HG02840 (cell line): ENCODE measurements around the gene TSPOAP1.

Experiments
- ATAC-seq: cut with Tn5 transposase; IDR thresholded peaks from one replicate; pipeline ENCODE4 v1.9.1; 2021; ENCODE audit warnings: mild to moderate bottlenecking, moderate library complexity, moderate number of reproducible peaks; ENCODE audit not compliant: unreplicated experiment, low FRiP score

The TSPOAP1 gene

DNA sequence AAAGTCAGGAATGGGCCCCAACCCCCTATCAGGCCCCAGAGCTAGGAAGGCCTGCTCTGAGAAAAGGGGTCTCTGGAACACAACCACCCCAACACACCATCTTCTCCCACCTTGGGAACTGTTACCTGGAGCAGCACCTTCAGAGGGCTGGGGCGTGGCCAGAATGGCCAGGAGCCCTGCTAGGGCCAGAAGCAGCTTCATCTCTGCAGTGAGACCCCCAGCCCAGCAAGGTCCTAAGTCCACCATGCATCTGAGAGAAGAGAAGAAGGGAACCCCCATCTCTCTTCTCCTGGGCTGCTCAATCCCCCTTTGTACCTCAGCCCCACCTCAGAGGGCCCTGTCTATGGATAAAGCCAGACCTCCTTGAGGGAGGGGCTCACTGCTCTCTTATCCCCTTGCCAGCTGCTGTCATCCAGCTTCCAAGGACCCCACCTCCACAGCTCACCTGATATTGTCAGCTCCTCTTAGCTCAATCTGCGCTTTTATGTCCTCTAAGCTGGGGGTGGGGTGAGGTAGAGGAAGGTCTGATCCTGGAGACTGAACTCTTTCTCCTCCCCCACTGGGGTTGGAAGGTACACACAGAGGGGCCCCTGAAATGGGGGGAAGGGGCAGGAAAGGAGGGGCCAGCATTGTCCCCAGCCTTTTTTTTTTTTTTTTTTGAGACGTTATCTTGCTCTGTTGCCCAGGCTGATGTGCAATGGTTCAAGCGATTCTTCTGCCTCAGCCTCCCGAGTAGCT, 47.9 kb downstream of the TSPOAP1 start, which contains the start of gene MPO:
MPO (minus strand) TSS at position 456 of the 738 bp plus-strand sequence; CDS start at position 279, 177 bp downstream.
- no peak for ATAC-seq

DNA sequence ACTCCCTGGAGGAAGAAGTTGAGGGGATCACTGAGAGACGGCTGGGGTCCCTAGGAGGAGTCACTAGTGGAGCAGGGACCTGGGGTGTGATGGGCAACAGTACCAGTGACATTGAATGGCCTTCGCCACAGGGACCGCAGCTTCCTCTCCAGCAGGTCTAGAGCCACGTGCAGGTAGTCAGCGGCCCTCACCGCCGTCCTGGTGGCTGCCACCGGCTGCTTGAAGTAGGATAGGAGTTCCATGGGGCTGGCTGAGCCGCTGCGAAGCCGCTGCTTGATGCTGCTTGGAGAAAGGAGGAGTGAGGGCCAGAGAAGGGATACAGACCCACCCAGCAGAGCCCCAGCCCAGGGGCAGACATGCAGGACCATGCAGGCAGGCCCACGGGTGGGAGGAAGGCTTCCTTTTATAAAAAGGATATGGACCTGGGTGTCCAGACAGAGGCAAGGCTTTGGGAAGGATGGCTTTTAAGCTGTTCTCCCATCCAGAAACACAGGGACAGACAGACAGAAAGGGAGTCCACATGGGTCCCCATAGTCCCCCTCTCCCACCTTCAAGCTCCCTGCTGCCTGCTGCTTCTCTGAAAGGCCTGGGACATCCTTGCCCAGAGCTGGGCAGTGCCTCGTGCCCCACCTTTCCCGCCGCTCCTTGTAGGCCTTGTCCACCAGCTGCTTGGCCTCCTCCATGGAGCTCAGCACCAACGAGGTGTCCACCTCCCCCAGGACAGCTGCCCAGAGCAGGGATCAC, 48.7 kb downstream of the TSPOAP1 start:
- no peak for ATAC-seq

DNA sequence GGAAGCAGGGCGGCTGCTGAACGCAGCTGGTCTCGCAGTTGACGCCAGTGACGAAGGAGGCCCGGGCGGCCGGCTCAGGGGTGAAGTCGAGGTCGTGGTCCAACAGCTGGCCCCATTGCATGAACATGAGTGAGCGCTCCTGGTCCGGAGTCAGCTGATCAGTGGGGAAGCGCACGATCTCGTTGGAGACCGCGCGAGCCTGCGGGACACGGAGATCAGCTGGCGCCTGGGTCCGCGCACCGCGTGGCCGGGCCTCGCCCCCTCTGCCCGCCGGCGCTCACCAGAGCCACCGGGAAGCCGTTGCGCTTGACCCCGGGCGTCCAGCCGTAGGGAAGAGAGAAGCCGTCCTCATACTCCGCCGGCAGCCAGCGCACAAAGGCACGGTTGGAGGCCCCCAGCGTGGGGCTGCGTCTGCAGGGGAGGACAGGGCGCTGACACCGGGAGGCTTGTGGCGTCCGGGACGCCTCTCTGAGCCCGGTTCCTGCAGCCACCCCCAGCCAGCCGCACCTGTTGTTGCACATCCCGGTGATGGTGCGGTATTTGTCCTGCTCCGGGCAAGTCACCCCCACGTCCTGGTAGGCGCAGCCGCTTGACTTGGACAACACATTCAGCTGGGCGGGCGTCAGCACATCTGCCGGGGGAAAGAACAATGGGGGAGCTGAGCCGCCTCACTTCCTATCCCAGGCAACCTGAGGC, 49.4 kb downstream of the TSPOAP1 start:
- ATAC-seq, result no peak

- ATAC-seq, result no peak
These were observed 50.0 kb downstream of the TSPOAP1 start for GRCh38 chr17:58278661-58279015.

- ATAC-seq, result no peak
These were observed 50.6 kb downstream of the TSPOAP1 start for GRCh38 chr17:58277802-58278595.

- no peak for ATAC-seq
These were observed 51.3 kb downstream of the TSPOAP1 start for GRCh38 chr17:58277107-58277801.

- ATAC-seq, result no peak
These were observed 52.2 kb downstream of the TSPOAP1 start for GRCh38 chr17:58276423-58276822.

- no peak for ATAC-seq
These were observed 53.2 kb downstream of the TSPOAP1 start for GRCh38 chr17:58275417-58275816.

DNA sequence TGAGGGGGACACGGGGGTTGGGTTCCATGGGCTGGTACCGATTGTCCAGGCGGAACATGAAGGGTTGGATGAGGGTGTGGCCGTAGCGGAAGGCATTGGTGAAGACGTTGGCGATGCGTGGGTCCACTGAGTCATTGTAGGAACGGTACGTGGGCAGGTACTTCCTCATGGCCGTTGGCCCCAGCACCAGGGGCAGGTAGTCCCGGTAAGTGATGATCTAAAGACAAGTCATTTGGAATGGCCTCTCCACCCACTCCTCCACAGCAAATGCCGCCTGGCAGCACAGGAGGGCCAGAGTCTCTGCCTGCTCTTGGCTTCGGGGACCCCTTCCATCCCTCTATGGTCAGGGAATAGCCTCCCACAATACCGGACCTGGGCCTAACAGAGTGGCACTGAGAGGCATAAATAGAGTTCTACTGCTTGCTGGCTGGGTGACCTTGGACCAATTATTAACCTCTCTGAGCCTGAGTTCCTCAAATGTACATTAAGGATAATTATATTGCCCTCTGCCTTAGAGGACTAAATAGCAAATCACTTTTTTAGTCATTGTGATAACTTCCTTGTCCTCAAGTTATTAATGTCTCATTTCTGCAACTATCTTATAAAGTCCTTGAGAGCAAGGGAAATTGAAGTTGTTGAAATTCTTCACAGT, 55.0 kb downstream of the TSPOAP1 start:
- no peak for ATAC-seq

DNA sequence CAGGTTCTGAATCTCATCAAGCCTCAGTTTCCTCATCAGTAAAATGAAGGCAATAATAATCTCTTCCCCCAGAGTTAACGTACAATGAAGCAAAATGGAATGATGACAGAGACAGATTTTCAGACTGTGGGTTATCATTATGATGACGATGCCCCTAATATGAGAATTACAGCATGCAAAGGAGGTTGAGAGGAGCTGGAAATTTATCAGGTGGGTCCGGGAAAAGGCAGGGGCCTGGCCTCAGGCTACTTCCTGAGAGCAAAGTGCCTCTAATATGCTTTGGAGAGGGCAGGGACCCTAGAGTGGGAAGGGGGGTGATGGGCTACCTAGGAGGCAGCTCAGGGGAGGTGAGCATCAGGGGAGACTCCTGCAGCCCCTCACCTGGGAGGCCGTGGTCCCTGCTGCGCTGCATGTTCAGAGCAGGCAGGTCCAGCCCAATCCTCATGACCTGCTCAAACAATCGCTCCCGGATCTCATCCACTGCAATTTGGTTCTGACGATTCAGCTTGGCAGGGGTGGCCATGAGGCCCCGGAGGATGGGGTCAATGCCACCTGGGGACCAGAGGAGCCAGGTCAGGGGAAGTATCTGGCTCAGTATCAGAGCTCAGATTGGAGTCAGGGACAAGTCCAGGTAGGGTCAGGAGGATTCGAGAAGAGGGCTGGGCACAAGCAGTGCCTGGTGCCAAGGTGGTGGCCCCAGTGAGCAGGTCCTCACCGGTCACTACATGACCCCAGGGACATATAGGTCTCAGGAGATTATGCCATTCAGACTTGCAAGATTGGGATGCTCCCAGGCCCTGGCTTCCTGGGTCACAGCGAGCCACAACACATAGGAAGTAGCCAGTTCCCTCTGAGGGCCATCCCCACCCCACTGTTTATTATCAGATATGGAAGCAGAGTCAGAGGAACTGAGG, 56.0 kb downstream of the TSPOAP1 start:
- no peak for ATAC-seq

GRCh38 chr17:58271216-58271931, 57.2 kb downstream of the TSPOAP1 start:
- ATAC-seq, result no peak

- no peak for ATAC-seq
These were observed 57.9 kb downstream of the TSPOAP1 start for GRCh38 chr17:58270476-58271215.

- ATAC-seq, result no peak
These were observed 58.9 kb downstream of the TSPOAP1 start for GRCh38 chr17:58269557-58270291.

- no peak for ATAC-seq
These were observed 59.6 kb downstream of the TSPOAP1 start for GRCh38 chr17:58268774-58269556.

- ATAC-seq, result no peak
These were observed 60.3 kb downstream of the TSPOAP1 start for GRCh38 chr17:58268326-58268725.
